B cell (primary cell): ENCODE measurements around the gene SPCS1.

Source experiments
- EZH2 ChIP-seq: IDR thresholded peaks from 2 replicates; pipeline ENCODE4 v1.6.1; 2012; ENCODE audit warnings: borderline replicate concordance, low read depth, mild to moderate bottlenecking, moderate library complexity, low read length; ENCODE audit not compliant: insufficient read depth, poor library complexity, severe bottlenecking
- TF ChIP-seq, protein P1 (sequence below): fragments of 200-600 bp; IDR thresholded peaks from one replicate; pipeline ENCODE4 v1.8.0; 2022; ENCODE audit warnings: antibody characterized with exemption, mild to moderate bottlenecking

DNA sequence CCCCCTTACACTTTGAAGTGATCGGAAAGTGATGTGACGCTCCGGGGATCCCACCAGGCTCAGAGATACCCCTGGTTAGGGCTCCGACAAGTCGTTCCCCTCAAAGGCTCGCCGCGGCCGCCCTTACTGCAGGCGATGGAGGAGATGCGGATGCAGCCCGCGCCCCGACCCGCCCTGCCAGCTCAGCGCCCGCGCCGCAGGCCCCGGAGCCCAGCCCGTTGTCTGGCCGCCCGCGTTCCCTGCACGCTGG is 543 bp upstream of the SPCS1 start:
- TF ChIP-seq, protein P1, sequence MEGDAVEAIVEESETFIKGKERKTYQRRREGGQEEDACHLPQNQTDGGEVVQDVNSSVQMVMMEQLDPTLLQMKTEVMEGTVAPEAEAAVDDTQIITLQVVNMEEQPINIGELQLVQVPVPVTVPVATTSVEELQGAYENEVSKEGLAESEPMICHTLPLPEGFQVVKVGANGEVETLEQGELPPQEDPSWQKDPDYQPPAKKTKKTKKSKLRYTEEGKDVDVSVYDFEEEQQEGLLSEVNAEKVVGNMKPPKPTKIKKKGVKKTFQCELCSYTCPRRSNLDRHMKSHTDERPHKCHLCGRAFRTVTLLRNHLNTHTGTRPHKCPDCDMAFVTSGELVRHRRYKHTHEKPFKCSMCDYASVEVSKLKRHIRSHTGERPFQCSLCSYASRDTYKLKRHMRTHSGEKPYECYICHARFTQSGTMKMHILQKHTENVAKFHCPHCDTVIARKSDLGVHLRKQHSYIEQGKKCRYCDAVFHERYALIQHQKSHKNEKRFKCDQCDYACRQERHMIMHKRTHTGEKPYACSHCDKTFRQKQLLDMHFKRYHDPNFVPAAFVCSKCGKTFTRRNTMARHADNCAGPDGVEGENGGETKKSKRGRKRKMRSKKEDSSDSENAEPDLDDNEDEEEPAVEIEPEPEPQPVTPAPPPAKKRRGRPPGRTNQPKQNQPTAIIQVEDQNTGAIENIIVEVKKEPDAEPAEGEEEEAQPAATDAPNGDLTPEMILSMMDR, result no peak
- TF ChIP-seq EZH2, result no peak
